Esophagus squamous epithelium (tissue), 5 donors: ENCODE results near the gene EXOC7. TPM values are rescaled to one million over a fixed set of nuclear protein-coding genes. Genes with fewer than 3 reads are reported as not detected.

Source experiments
- DNase-seq: peaks from one replicate; lab custom pipeline; 2025; lab: John Stamatoyannopoulos, UW
- H3K27ac ChIP-seq, 4 donors: fragments of 200-600 bp; sonication (generic); one replicate each; pipeline ENCODE4 v1.5.1; 2016 to 2019; ENCODE audit warnings: mild to moderate bottlenecking in 1 of 4
- H3K27me3 ChIP-seq, 4 donors: fragments of 200-600 bp; sonication (generic); 1 replicate in 3 of 4; 2 replicates in 1 of 4; pipeline versions ENCODE4 v1.5.1 to v1.6.0; 2017 to 2021; ENCODE audit warnings: antibody characterized with exemption in 1 of 4
- H3K36me3 ChIP-seq, 3 donors: fragments of 200-600 bp; sonication (generic); one replicate each; pipeline ENCODE4 v1.5.1; 2016 to 2019
- H3K4me1 ChIP-seq, 3 donors: fragments of 200-600 bp; sonication (generic); one replicate each; pipeline ENCODE4 v1.5.1; 2017 to 2019
- H3K4me3 ChIP-seq, 4 donors: fragments of 200-600 bp; sonication (generic); 1 replicate in 3 of 4; 2 replicates in 1 of 4; pipeline ENCODE4 v1.5.1; 2016 to 2019; ENCODE audit warnings: mild to moderate bottlenecking in 2 of 4, moderate library complexity in 1 of 4
- H3K9me3 ChIP-seq, 3 donors: fragments of 200-600 bp; sonication (generic); one replicate each; pipeline ENCODE4 v1.5.1; 2016 to 2019
- POLR2A ChIP-seq, 4 donors: fragments of 450-650 bp; IDR thresholded peaks; one replicate each; pipeline ENCODE4 v1.6.1; 2017; ENCODE audit warnings: antibody characterized with exemption in 4 of 4, mild to moderate bottlenecking in 4 of 4, moderate library complexity in 3 of 4
- WGBS, 2 donors: methylation state at CpG; one replicate each; pipeline ENCODE4 v1.1.5; 2018; 5-methylcytosine and 5-hydroxymethylcytosine counted together
- intact Hi-C: fragments of 100-400 bp; cut with DNase I; formaldehyde crosslinking; loops from one replicate; pipeline ENCODE4 v1.15.0; 2022
- total RNA-seq, 4 donors: library from RNA; depleted of rRNA; stranded (reverse); fragments of >200 nt; gene quantifications; one replicate each; pipeline ENCODE4 v1.1.0, GENCODE V29; 2016
- TF ChIP-seq, protein P1 (sequence below), 6 experiments: fragments of 450-650 bp in 4 of 6; fragments of 200-600 bp in 2 of 6; sonication (generic) in 2 of 6; IDR thresholded peaks; one replicate each; pipeline ENCODE4 v1.5.1; 2016 to 2019; ENCODE audit warnings: antibody characterized with exemption in 6 of 6, mild to moderate bottlenecking in 4 of 6, moderate library complexity in 4 of 6
- donor health status: DM: yes; HTN: yes; CAD: no.

EXOC7 gene
- total RNA-seq, 4 donors from 2014 or later: 70.3 to 84.5 (median 74.4) TPM

DNA sequence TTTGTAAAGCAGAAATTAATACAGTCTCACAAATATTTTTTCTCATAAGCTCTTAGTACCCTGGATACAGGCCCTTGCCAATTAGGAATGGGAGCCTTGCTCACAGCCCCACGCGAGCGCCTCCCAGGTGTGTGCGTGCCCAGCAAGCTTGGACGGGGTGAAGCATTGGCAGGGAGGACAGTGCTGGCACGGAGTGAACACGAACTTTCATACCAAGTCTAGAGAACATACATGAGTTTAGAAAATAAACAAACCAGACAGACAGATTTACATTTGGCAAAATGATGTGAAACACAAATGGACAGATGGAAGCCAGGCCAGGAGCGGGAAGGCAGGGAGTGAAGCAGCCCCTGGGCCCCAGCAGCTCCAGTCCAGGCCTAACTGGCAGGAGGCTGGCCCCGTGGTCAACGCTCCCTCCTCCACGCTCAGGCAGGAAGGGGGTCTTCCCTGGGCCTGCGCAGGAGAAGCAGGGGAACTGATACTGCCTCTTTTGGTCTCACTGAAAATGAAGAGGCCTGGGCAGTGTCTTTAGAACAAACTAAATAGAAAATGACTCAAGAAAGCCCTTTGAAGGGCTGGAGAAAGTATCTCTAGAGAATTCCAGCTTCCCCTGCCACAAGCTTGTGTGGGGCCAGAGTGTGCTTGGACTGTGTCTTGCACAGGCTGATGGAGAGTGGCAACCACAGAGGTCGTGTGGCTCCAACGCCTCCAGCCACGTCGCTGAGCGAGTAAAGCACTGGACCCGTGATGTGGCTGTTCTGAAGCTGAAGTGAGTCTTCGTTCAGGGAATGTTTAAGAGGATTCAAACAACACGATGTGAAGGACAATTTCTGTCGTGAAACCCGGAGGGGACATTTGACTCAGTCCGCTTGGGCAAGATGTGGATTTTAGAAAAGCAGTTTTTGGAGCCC, 47.4 kb upstream of the EXOC7 start:
- intact Hi-C loops: no loop called here
- TF ChIP-seq, protein P1, sequence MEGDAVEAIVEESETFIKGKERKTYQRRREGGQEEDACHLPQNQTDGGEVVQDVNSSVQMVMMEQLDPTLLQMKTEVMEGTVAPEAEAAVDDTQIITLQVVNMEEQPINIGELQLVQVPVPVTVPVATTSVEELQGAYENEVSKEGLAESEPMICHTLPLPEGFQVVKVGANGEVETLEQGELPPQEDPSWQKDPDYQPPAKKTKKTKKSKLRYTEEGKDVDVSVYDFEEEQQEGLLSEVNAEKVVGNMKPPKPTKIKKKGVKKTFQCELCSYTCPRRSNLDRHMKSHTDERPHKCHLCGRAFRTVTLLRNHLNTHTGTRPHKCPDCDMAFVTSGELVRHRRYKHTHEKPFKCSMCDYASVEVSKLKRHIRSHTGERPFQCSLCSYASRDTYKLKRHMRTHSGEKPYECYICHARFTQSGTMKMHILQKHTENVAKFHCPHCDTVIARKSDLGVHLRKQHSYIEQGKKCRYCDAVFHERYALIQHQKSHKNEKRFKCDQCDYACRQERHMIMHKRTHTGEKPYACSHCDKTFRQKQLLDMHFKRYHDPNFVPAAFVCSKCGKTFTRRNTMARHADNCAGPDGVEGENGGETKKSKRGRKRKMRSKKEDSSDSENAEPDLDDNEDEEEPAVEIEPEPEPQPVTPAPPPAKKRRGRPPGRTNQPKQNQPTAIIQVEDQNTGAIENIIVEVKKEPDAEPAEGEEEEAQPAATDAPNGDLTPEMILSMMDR (IDR thresholded peaks at IDR 0.05): no peak
- TF ChIP-seq POLR2A (IDR thresholded peaks at IDR 0.05): no peak
- no peak for DNase-seq
- 53 to 64% methylated on average over 17 to 23 of the region's 23 CpGs for WGBS, 2 donors
- peak overlapping the region in 1 of 4 donors; percentile 33 for H3K27ac ChIP-seq
- H3K4me3 ChIP-seq: no peak overlapping the region
- no peaks in the 10 kb centered on the region for H3K9me3 ChIP-seq
- no peaks in the 10 kb centered on the region for H3K27me3 ChIP-seq
- H3K36me3 ChIP-seq: no peaks in the 10 kb centered on the region
- peaks cover under 1 to 30% (median 4%) of the 10 kb centered on the region in 3 donors for H3K4me1 ChIP-seq

DNA sequence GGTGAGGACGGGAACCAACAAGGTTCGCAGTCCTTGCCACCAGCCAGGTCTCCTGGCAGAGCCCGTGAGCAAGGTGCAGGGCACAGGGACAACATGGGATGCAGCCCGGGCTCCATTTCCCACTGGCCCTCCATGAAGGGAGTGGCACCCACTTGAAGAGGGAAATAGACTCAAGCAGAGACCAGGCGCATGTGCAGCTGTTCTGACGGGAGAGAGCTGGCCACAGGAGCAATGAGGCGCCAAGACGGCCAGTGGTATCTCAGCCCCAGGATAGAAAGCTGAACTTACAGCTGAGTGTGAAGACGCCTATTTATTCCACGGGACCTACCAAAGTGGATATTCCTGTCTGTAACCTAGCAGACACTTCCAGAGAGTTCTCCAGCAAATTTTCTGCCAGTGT, 45.6 kb upstream of the EXOC7 start:
- Histone ChIP-seq H3K4me3 (no peak overlapping the region), H3K27me3 (no peaks in the 10 kb centered on the region), H3K27ac (no peak overlapping the region), H3K9me3 (no peaks in the 10 kb centered on the region), H3K4me1 (peaks cover 9 to 46% (median 11%) of the 10 kb centered on the region in 3 donors), H3K36me3 (no peaks in the 10 kb centered on the region)
- no peak for TF ChIP-seq POLR2A (IDR thresholded peaks at IDR 0.05)
- TF ChIP-seq, protein P1 (IDR thresholded peaks at IDR 0.05): no peak
- WGBS, 2 donors: 82 to 84% methylated on average over 3 to 7 of the region's 10 CpGs
- intact Hi-C loops: no loop called here
- no peak for DNase-seq

DNA sequence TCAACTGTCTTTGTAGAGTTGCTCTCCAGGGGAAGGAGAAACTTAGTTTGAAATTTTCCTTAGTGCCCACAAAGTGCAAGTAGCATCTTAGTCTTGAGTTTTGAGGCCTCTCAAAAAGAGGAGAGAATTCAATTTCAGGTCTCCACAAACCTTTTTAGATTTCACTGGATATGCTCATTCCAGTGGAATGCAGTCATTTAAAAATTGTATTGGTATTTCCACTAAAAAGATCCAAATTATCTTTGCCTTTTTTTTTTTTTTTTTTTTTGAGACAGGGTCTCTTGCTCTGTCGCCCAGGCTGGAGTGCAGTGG, 44.4 kb upstream of the EXOC7 start:
- Histone ChIP-seq H3K4me3 (no peak overlapping the region), H3K27me3 (no peaks in the 10 kb centered on the region), H3K9me3 (no peaks in the 10 kb centered on the region), H3K36me3 (no peaks in the 10 kb centered on the region), H3K27ac (no peak overlapping the region), H3K4me1 (peaks cover 9 to 52% (median 11%) of the 10 kb centered on the region in 3 donors)
- WGBS, 2 donors: 83 to 100% methylated on average over 1 of the region's 1 CpG
- intact Hi-C loops: no loop called here
- DNase-seq: no peak
- TF ChIP-seq POLR2A (IDR thresholded peaks at IDR 0.05): no peak
- TF ChIP-seq, protein P1 (IDR thresholded peaks at IDR 0.05): no peak

DNA sequence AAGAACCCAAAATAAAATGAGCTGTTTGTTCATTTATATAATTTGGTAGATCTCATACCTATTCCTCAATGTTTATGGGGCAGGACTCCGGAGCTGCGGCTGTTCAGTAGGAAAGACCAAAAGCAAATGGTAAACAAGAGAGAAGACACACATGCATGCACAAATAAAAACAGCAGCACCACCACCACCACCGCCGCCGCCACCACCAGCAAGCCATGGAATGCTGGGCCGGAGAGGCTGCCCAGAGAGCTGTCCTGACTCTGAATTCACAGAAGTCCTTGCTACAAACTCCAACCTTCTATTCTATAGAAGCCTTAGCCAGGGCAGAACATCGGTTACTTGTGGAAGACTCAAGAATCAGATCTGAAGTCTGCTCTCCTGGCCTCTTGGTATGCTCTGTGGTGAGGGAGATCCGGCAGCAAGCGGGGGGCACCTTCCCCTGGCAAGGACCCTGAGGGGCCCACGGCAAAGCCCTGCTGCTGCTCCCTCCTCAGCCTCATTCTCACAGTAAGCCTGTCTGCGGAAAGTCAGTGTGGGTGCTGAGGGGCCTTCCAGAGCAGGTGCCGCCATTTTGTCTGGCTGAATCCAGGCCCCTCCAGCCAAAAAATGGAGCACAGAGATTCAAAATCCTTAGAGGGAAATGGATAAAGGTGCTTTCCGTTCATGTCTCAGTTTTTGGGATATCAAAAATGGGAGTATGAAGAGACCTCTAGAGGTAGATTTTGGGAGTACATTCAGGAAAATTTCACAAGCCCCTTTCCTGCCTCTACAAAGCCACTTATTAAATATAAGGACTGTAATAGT, 43.8 kb upstream of the EXOC7 start:
- intact Hi-C loops: no loop called here

More for the DNA sequence above, 43.8 kb upstream of the EXOC7 start:
- Histone ChIP-seq H3K9me3 (no peaks in the 10 kb centered on the region), H3K27ac (no peak overlapping the region), H3K27me3 (no peaks in the 10 kb centered on the region), H3K36me3 (no peaks in the 10 kb centered on the region), H3K4me3 (no peak overlapping the region), H3K4me1 (peaks cover 9 to 52% (median 11%) of the 10 kb centered on the region in 3 donors)
- no peak for TF ChIP-seq POLR2A (IDR thresholded peaks at IDR 0.05)
- TF ChIP-seq, protein P1 (IDR thresholded peaks at IDR 0.05): peak; percentile 11 to 70 (median 56)
- 77 to 81% methylated on average over 12 of the region's 13 CpGs for WGBS, 2 donors
- no peak for DNase-seq
